ENCODE measurements around the gene PLEKHG1. TPM values are rescaled to one million over a fixed set of nuclear protein-coding genes. Genes with fewer than 3 reads are reported as not detected.
A peak's percentile ranks its signal among the peaks of the same experiment; 100 is the strongest.

PLEKHG1 gene
- total and polyA plus RNA-seq, 2 experiments from 2014 or later, result 0.89 to 2.5 TPM

- Histone ChIP-seq H3K27ac (ENCODE audit: low read depth) (no peak overlapping the region), H3K27me3 (ENCODE audit: insufficient read depth) (peaks cover 18% of the 10 kb centered on the region), H3K79me2 (replicated peaks; ENCODE audit: insufficient read depth) (no peaks in the 10 kb centered on the region), H3K9me2 (ENCODE audit: insufficient read depth) (no peaks in the 10 kb centered on the region), H3F3A (replicated peaks; ENCODE audit: low read depth) (no peaks in the 10 kb centered on the region), H3K4me2 (no peak overlapping the region), H3K4me1 (ENCODE audit: insufficient read depth) (no peaks in the 10 kb centered on the region), H2AFZ (no peak overlapping the region), H3K36me3 (ENCODE audit: insufficient read depth) (no peaks in the 10 kb centered on the region), H3K4me3 (no peak overlapping the region), H4K20me1 (replicated peaks; ENCODE audit: insufficient read depth) (no peaks in the 10 kb centered on the region)
- ATAC-seq (peak; percentile 44; the same call in 2 of the 3 replicates), DNase-seq (ENCODE audit: low spot score) (no peak)
- H3K9me3 Mint-ChIP-seq, result no peaks in the 10 kb centered on the region
- H3K27me3 Mint-ChIP-seq (ENCODE audit: insufficient read depth, low read depth, poor library complexity), result peaks cover 9% of the 10 kb centered on the region
- no peaks in the 10 kb centered on the region for H3K36me3 Mint-ChIP-seq (ENCODE audit: low read depth)
- H3K27ac Mint-ChIP-seq, result no peak overlapping the region
- no peak overlapping the region for H3K4me3 Mint-ChIP-seq
- peaks cover 6% of the 10 kb centered on the region; the same call in 2 of the 3 replicates for H3K4me1 Mint-ChIP-seq
- TF ChIP-seq ETS1 (IDR thresholded peaks at IDR 0.05) (no peak), ZNF331 (CRISPR knock-in tag; IDR thresholded peaks at IDR 0.05; ENCODE audit: low read depth) (no peak), ZNF114 (CRISPR knock-in tag; IDR thresholded peaks at IDR 0.05) (no peak), EZH2phosphoT487 (IDR thresholded peaks at IDR 0.05; ENCODE audit: unreplicated experiment) (no peak), CREB1 (CRISPR knock-in tag; IDR thresholded peaks at IDR 0.05; ENCODE audit: low read depth) (no peak), JUNB (IDR thresholded peaks at IDR 0.05; ENCODE audit: unreplicated experiment) (no peak)
- TF ChIP-seq, protein P1, sequence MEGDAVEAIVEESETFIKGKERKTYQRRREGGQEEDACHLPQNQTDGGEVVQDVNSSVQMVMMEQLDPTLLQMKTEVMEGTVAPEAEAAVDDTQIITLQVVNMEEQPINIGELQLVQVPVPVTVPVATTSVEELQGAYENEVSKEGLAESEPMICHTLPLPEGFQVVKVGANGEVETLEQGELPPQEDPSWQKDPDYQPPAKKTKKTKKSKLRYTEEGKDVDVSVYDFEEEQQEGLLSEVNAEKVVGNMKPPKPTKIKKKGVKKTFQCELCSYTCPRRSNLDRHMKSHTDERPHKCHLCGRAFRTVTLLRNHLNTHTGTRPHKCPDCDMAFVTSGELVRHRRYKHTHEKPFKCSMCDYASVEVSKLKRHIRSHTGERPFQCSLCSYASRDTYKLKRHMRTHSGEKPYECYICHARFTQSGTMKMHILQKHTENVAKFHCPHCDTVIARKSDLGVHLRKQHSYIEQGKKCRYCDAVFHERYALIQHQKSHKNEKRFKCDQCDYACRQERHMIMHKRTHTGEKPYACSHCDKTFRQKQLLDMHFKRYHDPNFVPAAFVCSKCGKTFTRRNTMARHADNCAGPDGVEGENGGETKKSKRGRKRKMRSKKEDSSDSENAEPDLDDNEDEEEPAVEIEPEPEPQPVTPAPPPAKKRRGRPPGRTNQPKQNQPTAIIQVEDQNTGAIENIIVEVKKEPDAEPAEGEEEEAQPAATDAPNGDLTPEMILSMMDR (conservative IDR thresholded peaks at IDR 0.05; ENCODE audit: low read depth in 2 of 2), result no peak
Measured at GRCh38 chr6:150606647-150607328, 7.1 kb downstream of the PLEKHG1 start.

DNA sequence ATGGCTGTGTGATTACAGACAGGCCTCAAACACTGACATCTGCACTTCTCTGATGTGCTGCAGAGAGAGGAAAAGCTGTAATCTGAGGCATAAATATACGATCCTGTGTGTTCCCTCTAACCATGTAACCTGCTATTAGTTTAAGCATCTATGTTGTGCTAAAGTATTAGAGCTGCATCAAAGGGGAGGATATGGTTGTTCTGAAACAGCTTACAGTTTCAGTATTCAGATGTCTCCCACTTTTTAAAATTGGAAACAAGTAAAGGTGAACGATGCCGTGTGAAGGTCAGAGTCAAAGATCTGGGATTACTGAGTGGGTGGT is 7.6 kb downstream of the PLEKHG1 start:
- Mint-ChIP-seq H3K4me3 (no peak overlapping the region), H3K36me3 (ENCODE audit: low read depth) (no peaks in the 10 kb centered on the region), H3K27me3 (ENCODE audit: insufficient read depth, low read depth, poor library complexity) (peaks cover 4% of the 10 kb centered on the region), H3K27ac (no peak overlapping the region), H3K9me3 (no peaks in the 10 kb centered on the region), H3K4me1 (peaks cover 6% of the 10 kb centered on the region; the same call in 2 of the 3 replicates)
- H3F3A ChIP-seq (replicated peaks; ENCODE audit: low read depth), result no peaks in the 10 kb centered on the region
- ATAC-seq, result no peak
- H3K4me3 ChIP-seq, result no peak overlapping the region
- no peaks in the 10 kb centered on the region for H3K4me1 ChIP-seq (ENCODE audit: insufficient read depth)
- no peak overlapping the region for H2AFZ ChIP-seq
- H3K4me2 ChIP-seq, result no peak overlapping the region
- H3K9me2 ChIP-seq (ENCODE audit: insufficient read depth), result no peaks in the 10 kb centered on the region
- no peak for DNase-seq (ENCODE audit: low spot score)
- no peak overlapping the region for H3K27ac ChIP-seq (ENCODE audit: low read depth)
- H4K20me1 ChIP-seq (replicated peaks; ENCODE audit: insufficient read depth), result no peaks in the 10 kb centered on the region
- no peaks in the 10 kb centered on the region for H3K79me2 ChIP-seq (replicated peaks; ENCODE audit: insufficient read depth)
- no peaks in the 10 kb centered on the region for H3K36me3 ChIP-seq (ENCODE audit: insufficient read depth)
- peaks cover 13% of the 10 kb centered on the region for H3K27me3 ChIP-seq (ENCODE audit: insufficient read depth)
- TF ChIP-seq REST (IDR thresholded peaks at IDR 0.05; ENCODE audit: unreplicated experiment) (no peak), STAT1 (IDR thresholded peaks at IDR 0.05; ENCODE audit: unreplicated experiment) (no peak), JUNB (IDR thresholded peaks at IDR 0.05; ENCODE audit: unreplicated experiment) (no peak), ZNF114 (CRISPR knock-in tag; IDR thresholded peaks at IDR 0.05) (no peak), POLR2AphosphoS5 (IDR thresholded peaks at IDR 0.05; ENCODE audit: low read depth) (no peak)
- TF ChIP-seq, protein P1 (conservative IDR thresholded peaks at IDR 0.05; ENCODE audit: low read depth in 2 of 2), result no peak
